SK-N-MC (cell line): ENCODE data around the gene RNF115.
"Not testable (repeated sequence)": the region's sequence is repeated elsewhere in the genome, so short reads cannot be mapped to it uniquely, and the experiment has no call there.

ENCODE experiments used
- EZH2 ChIP-seq: fragments of 200-600 bp; sonication (generic); IDR thresholded peaks from one replicate; pipeline ENCODE4 v1.6.1; 2017; ENCODE audit warnings: antibody characterized with exemption
- FOXP2 ChIP-seq: optimal IDR thresholded peaks from 2 replicates; pipeline ENCODE3; 2011; ENCODE audit warnings: mild to moderate bottlenecking, moderate library complexity; ENCODE audit not compliant: insufficient read depth; ENCODE audit errors: extremely low read length, control extremely low read depth
- POLR2AphosphoS5 ChIP-seq: IDR thresholded peaks from 2 replicates; pipeline ENCODE4 v1.6.1; 2012; ENCODE audit warnings: mild to moderate bottlenecking, low read depth, low read length, borderline replicate concordance

DNA sequence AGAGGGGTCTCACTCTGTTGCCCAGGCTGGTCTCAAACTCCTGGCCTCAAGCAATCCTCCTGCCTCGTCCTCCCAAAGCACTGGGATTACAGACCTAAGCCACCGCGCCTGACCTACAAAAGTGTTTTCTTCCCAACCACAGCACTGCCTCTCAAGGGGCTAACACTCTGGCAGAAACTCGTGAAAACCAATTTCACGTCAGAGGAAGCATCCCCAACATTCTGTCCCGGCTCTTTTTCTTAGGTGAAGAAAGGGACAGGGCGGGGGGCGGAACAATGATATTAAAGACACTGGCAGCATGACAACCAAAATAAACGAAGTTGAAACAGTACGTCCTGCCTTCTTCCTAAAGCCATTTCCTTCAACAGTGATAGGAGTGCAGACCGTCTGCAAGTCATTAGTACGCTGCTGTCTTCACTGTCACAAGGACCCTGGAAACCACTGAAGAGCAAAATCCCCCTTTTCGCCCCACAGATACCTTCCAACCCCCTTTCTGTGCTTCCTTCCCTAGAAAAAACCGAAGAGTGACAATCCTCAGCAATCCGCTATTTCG is 1.0 kb downstream of the RNF115 start:
- TF ChIP-seq POLR2AphosphoS5, EZH2, FOXP2: not testable (repeated sequence)
